Vagina (tissue), 2 donors: ENCODE results near the gene CPLX1.

Experiments used
- POLR2A ChIP-seq, 2 donors: fragments of 450-650 bp; IDR thresholded peaks; one replicate each; pipeline ENCODE4 v1.6.1; 2017; ENCODE audit warnings: antibody characterized with exemption in 2 of 2, mild to moderate bottlenecking in 2 of 2, moderate library complexity in 2 of 2
- POLR2AphosphoS5 ChIP-seq, 2 donors: sonication (generic); formaldehyde crosslinking; IDR thresholded peaks; one replicate each; pipeline ENCODE4 v1.9.0; 2017; ENCODE audit warnings: antibody characterized with exemption in 2 of 2, mild to moderate bottlenecking in 2 of 2, low read depth in 1 of 2; ENCODE audit not compliant: insufficient read depth in 1 of 2
- TF ChIP-seq, protein P1 (sequence below), 3 experiments: fragments of 450-650 bp in 2 of 3; fragments of 200-600 bp in 1 of 3; sonication (generic) in 1 of 3; IDR thresholded peaks; one replicate each; pipeline ENCODE4 v1.5.1; 2017 to 2019; ENCODE audit warnings: antibody characterized with exemption in 3 of 3, mild to moderate bottlenecking in 2 of 3, moderate library complexity in 2 of 3

DNA sequence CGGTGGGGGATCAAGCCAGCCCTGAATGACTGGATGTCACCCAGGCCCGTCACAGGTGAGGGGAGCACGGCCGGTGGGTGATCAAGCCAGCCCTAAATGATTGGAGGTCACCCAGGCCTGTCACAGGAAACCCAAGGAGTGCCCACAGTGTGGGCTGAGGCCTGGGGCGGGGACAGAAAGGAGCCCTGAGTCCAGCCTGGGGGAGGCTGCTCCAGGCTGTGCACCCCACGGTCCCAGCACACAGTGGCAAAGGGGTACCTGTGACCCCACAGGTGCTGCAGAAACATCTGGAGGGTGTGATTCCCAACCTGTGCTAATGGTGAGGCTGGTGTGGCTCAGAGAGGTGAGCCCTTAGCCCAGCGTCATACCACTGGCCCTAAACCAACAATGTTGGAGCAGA lies 6.2 kb upstream of the CPLX1 start:
- TF ChIP-seq, protein P1, sequence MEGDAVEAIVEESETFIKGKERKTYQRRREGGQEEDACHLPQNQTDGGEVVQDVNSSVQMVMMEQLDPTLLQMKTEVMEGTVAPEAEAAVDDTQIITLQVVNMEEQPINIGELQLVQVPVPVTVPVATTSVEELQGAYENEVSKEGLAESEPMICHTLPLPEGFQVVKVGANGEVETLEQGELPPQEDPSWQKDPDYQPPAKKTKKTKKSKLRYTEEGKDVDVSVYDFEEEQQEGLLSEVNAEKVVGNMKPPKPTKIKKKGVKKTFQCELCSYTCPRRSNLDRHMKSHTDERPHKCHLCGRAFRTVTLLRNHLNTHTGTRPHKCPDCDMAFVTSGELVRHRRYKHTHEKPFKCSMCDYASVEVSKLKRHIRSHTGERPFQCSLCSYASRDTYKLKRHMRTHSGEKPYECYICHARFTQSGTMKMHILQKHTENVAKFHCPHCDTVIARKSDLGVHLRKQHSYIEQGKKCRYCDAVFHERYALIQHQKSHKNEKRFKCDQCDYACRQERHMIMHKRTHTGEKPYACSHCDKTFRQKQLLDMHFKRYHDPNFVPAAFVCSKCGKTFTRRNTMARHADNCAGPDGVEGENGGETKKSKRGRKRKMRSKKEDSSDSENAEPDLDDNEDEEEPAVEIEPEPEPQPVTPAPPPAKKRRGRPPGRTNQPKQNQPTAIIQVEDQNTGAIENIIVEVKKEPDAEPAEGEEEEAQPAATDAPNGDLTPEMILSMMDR (IDR thresholded peaks at IDR 0.05): no peak
- TF ChIP-seq POLR2A (IDR thresholded peaks at IDR 0.05) (no peak), POLR2AphosphoS5 (IDR thresholded peaks at IDR 0.05; ENCODE audit: insufficient read depth in 1 of 2, low read depth in 1 of 2) (no peak)
